Activated CD8-positive, alpha-beta memory T cell treated with anti-CD3 and anti-CD28 coated beads, Interleukin-2, amount 10 ng/mL, durations not matched to agents 7 days and 5 days (primary cell): ENCODE results near the gene ETV6. TPM values are rescaled to one million over a fixed set of nuclear protein-coding genes. Genes with fewer than 3 reads are reported as not detected.
"Not testable (repeated sequence)": the region's sequence is repeated elsewhere in the genome, so short reads cannot be mapped to it uniquely, and the experiment has no call there.

Source experiments
- ATAC-seq: fragments of 150-1000 bp; cut with Tn5 transposase; one replicate; pipeline ENCODE4 v1.10.0; 2021; ENCODE audit warnings: moderate library complexity
- CTCF ChIA-PET: fragments of 350-600 bp; sonication (Branson Sonifier 250); formaldehyde crosslinking; loops from one replicate; lab custom pipeline; 2021; ENCODE audit warnings: antibody characterized with exemption; lab: Charles Lee
- DNase-seq: peaks from one replicate; pipeline ENCODE4 v3.0.0-alpha.2; 2020
- H3K27ac Mint-ChIP-seq: one replicate; pipeline ENCODE4 v1.8.0; 2021; ENCODE audit warnings: mild to moderate bottlenecking, mixed read lengths
- H3K27me3 Mint-ChIP-seq: one replicate; pipeline ENCODE4 v1.8.0; 2021; ENCODE audit warnings: mixed read lengths
- H3K36me3 Mint-ChIP-seq: one replicate; pipeline ENCODE4 v1.8.0; 2021; ENCODE audit warnings: mild to moderate bottlenecking, mixed read lengths
- H3K4me1 Mint-ChIP-seq: one replicate; pipeline ENCODE4 v1.8.0; 2021; ENCODE audit warnings: mixed read lengths
- H3K4me3 Mint-ChIP-seq: one replicate; pipeline ENCODE4 v1.8.0; 2021; ENCODE audit warnings: mild to moderate bottlenecking, moderate library complexity, mixed read lengths
- H3K9me3 Mint-ChIP-seq: one replicate; pipeline ENCODE4 v1.8.0; 2022; ENCODE audit warnings: low read depth, mixed read lengths
- total RNA-seq, 2 experiments: library from RNA; stranded (reverse); gene quantifications; one replicate each; pipeline ENCODE4 v1.2.3, GENCODE V29; 2021

ETV6 gene
- total RNA-seq, 2 experiments from 2014 or later, result 29.4 to 32.6 TPM

- Mint-ChIP-seq H3K27ac (no peak overlapping the region), H3K4me1 (peaks cover 3% of the 10 kb centered on the region), H3K4me3 (no peak overlapping the region), H3K27me3 (no peaks in the 10 kb centered on the region), H3K36me3 (peaks cover 21% of the 10 kb centered on the region), H3K9me3 (no peaks in the 10 kb centered on the region)
- DNase-seq (no peak), ATAC-seq (no peak)
- CTCF ChIA-PET, result no interaction called here
Observed at GRCh38 chr12:11681207-11681606, 31.7 kb downstream of the ETV6 start.

GRCh38 chr12:11681695-11682094, 32.2 kb downstream of the ETV6 start:
- H3K36me3 Mint-ChIP-seq, result peaks cover 21% of the 10 kb centered on the region
- H3K9me3 Mint-ChIP-seq, H3K4me1 Mint-ChIP-seq, DNase-seq, ATAC-seq, H3K27me3 Mint-ChIP-seq, CTCF ChIA-PET, H3K27ac Mint-ChIP-seq, H3K4me3 Mint-ChIP-seq: not testable (repeated sequence)

GRCh38 chr12:11684393-11684792, 34.9 kb downstream of the ETV6 start:
- DNase-seq (no peak), ATAC-seq (no peak)
- H3K4me1 Mint-ChIP-seq, result peaks cover 2% of the 10 kb centered on the region
- H3K36me3 Mint-ChIP-seq, result peaks cover 14% of the 10 kb centered on the region
- H3K9me3 Mint-ChIP-seq, result no peaks in the 10 kb centered on the region
- CTCF ChIA-PET, result no interaction called here
- H3K27me3 Mint-ChIP-seq, result no peaks in the 10 kb centered on the region
- no peak overlapping the region for H3K27ac Mint-ChIP-seq
- no peak overlapping the region for H3K4me3 Mint-ChIP-seq

GRCh38 chr12:11684811-11685210, 35.3 kb downstream of the ETV6 start:
- DNase-seq (no peak), ATAC-seq (no peak)
- Mint-ChIP-seq H3K27me3 (no peaks in the 10 kb centered on the region), H3K27ac (no peak overlapping the region), H3K36me3 (peaks cover 15% of the 10 kb centered on the region), H3K4me3 (no peak overlapping the region), H3K9me3 (no peaks in the 10 kb centered on the region), H3K4me1 (peaks cover 2% of the 10 kb centered on the region)
- CTCF ChIA-PET, result no interaction called here

- DNase-seq (no peak), ATAC-seq (no peak)
- no peak overlapping the region for H3K27ac Mint-ChIP-seq
- no peaks in the 10 kb centered on the region for H3K27me3 Mint-ChIP-seq
- CTCF ChIA-PET, result no interaction called here
- H3K4me1 Mint-ChIP-seq, result peaks cover 2% of the 10 kb centered on the region
- no peaks in the 10 kb centered on the region for H3K9me3 Mint-ChIP-seq
- H3K4me3 Mint-ChIP-seq, result no peak overlapping the region
- peaks cover 20% of the 10 kb centered on the region for H3K36me3 Mint-ChIP-seq
Observed at GRCh38 chr12:11685316-11685715, 35.8 kb downstream of the ETV6 start.

- ATAC-seq (no peak), DNase-seq (no peak)
- Mint-ChIP-seq H3K9me3 (no peaks in the 10 kb centered on the region), H3K4me1 (peaks cover 2% of the 10 kb centered on the region), H3K36me3 (peaks cover 20% of the 10 kb centered on the region), H3K27ac (no peak overlapping the region), H3K4me3 (no peak overlapping the region), H3K27me3 (no peaks in the 10 kb centered on the region)
- CTCF ChIA-PET, result no interaction called here
Observed at GRCh38 chr12:11685716-11686115, 36.2 kb downstream of the ETV6 start.

GRCh38 chr12:11686120-11686519, 36.6 kb downstream of the ETV6 start:
- CTCF ChIA-PET, result no interaction called here
- no peak overlapping the region for H3K4me3 Mint-ChIP-seq
- no peaks in the 10 kb centered on the region for H3K9me3 Mint-ChIP-seq
- peaks cover 2% of the 10 kb centered on the region for H3K4me1 Mint-ChIP-seq
- H3K27ac Mint-ChIP-seq, result no peak overlapping the region
- no peaks in the 10 kb centered on the region for H3K27me3 Mint-ChIP-seq
- no peak for DNase-seq
- H3K36me3 Mint-ChIP-seq, result peaks cover 20% of the 10 kb centered on the region
- ATAC-seq, result no peak

GRCh38 chr12:11687528-11687927, 38.1 kb downstream of the ETV6 start:
- Mint-ChIP-seq H3K27ac (no peak overlapping the region), H3K4me3 (no peak overlapping the region), H3K9me3 (no peaks in the 10 kb centered on the region), H3K4me1 (peaks cover 2% of the 10 kb centered on the region), H3K27me3 (no peaks in the 10 kb centered on the region), H3K36me3 (peaks cover 12% of the 10 kb centered on the region)
- ATAC-seq (no peak), DNase-seq (no peak)
- CTCF ChIA-PET, result no interaction called here

- H3K27ac Mint-ChIP-seq, result no peak overlapping the region
- CTCF ChIA-PET, result interaction anchor here (1.7 kb wide), 1 partner anchor 344 kb away, joined by 5 read pairs; no protein-coding TSS in a partner anchor
- no peaks in the 10 kb centered on the region for H3K27me3 Mint-ChIP-seq
- H3K4me1 Mint-ChIP-seq, result peaks cover 1% of the 10 kb centered on the region
- no peaks in the 10 kb centered on the region for H3K9me3 Mint-ChIP-seq
- no peak for ATAC-seq
- H3K36me3 Mint-ChIP-seq, result peaks cover 11% of the 10 kb centered on the region
- no peak overlapping the region for H3K4me3 Mint-ChIP-seq
- no peak for DNase-seq
Observed at GRCh38 chr12:11688379-11688778, 38.9 kb downstream of the ETV6 start.

- Mint-ChIP-seq H3K27ac (no peak overlapping the region), H3K4me3 (no peak overlapping the region), H3K27me3 (no peaks in the 10 kb centered on the region), H3K4me1 (no peaks in the 10 kb centered on the region), H3K36me3 (peaks cover 10% of the 10 kb centered on the region), H3K9me3 (no peaks in the 10 kb centered on the region)
- DNase-seq (no peak), ATAC-seq (no peak)
- CTCF ChIA-PET, result interaction anchor here (1.7 kb wide), 1 partner anchor 344 kb away, joined by 5 read pairs; no protein-coding TSS in a partner anchor
Observed at GRCh38 chr12:11688831-11689230, 39.4 kb downstream of the ETV6 start.

GRCh38 chr12:11689591-11690186, 40.2 kb downstream of the ETV6 start:
- ATAC-seq, result no peak
- Mint-ChIP-seq H3K36me3 (peaks cover 10% of the 10 kb centered on the region), H3K27me3 (no peaks in the 10 kb centered on the region), H3K9me3 (no peaks in the 10 kb centered on the region), H3K4me3 (no peak overlapping the region), H3K27ac (no peak overlapping the region), H3K4me1 (no peaks in the 10 kb centered on the region)
- CTCF ChIA-PET, result interaction anchor here (1.7 kb wide), 1 partner anchor 343 kb away, joined by 5 read pairs; no protein-coding TSS in a partner anchor
- DNase-seq, result no peak

- peaks cover 7% of the 10 kb centered on the region for H3K4me1 Mint-ChIP-seq
- H3K27me3 Mint-ChIP-seq, result no peaks in the 10 kb centered on the region
- H3K36me3 Mint-ChIP-seq, result peaks cover 18% of the 10 kb centered on the region
- no peak overlapping the region for H3K27ac Mint-ChIP-seq
- no peak for DNase-seq
- CTCF ChIA-PET, result no interaction called here
- no peaks in the 10 kb centered on the region for H3K9me3 Mint-ChIP-seq
- H3K4me3 Mint-ChIP-seq, result no peak overlapping the region
- ATAC-seq, result no peak
Observed at GRCh38 chr12:11693067-11693466, 43.6 kb downstream of the ETV6 start.

- no peak for ATAC-seq
- no peak overlapping the region for H3K27ac Mint-ChIP-seq
- H3K9me3 Mint-ChIP-seq, result no peaks in the 10 kb centered on the region
- no peak overlapping the region for H3K4me3 Mint-ChIP-seq
- CTCF ChIA-PET, result no interaction called here
- no peak for DNase-seq
- no peaks in the 10 kb centered on the region for H3K27me3 Mint-ChIP-seq
- H3K36me3 Mint-ChIP-seq, result peaks cover 18% of the 10 kb centered on the region
- peaks cover 11% of the 10 kb centered on the region for H3K4me1 Mint-ChIP-seq
Observed at GRCh38 chr12:11693601-11694000, 44.1 kb downstream of the ETV6 start.

- Mint-ChIP-seq H3K27ac (no peak overlapping the region), H3K36me3 (peaks cover 17% of the 10 kb centered on the region), H3K9me3 (no peaks in the 10 kb centered on the region), H3K4me1 (peaks cover 11% of the 10 kb centered on the region), H3K27me3 (no peaks in the 10 kb centered on the region), H3K4me3 (no peak overlapping the region)
- DNase-seq, result no peak
- ATAC-seq, result no peak
- CTCF ChIA-PET, result no interaction called here
Observed at GRCh38 chr12:11694528-11694927, 45.1 kb downstream of the ETV6 start.
